Left kidney (tissue), 2 donors: ENCODE results near the gene DLG2. TPM values are rescaled to one million over a fixed set of nuclear protein-coding genes. Genes with fewer than 3 reads are reported as not detected.

ENCODE experiments used
- DNase-seq: peaks from one replicate; pipeline ENCODE4 v3.0.0-alpha.2; 2013
- polyA plus RNA-seq: library from polyadenylated mRNA; unstranded; fragments of 120-200 nt; gene quantifications from one replicate; pipeline ENCODE4 v1.2.1, GENCODE V29; 2013; ENCODE audit not compliant: insufficient read length

DLG2 gene
- polyA plus RNA-seq, 1 donor: 13.4 TPM

DNA sequence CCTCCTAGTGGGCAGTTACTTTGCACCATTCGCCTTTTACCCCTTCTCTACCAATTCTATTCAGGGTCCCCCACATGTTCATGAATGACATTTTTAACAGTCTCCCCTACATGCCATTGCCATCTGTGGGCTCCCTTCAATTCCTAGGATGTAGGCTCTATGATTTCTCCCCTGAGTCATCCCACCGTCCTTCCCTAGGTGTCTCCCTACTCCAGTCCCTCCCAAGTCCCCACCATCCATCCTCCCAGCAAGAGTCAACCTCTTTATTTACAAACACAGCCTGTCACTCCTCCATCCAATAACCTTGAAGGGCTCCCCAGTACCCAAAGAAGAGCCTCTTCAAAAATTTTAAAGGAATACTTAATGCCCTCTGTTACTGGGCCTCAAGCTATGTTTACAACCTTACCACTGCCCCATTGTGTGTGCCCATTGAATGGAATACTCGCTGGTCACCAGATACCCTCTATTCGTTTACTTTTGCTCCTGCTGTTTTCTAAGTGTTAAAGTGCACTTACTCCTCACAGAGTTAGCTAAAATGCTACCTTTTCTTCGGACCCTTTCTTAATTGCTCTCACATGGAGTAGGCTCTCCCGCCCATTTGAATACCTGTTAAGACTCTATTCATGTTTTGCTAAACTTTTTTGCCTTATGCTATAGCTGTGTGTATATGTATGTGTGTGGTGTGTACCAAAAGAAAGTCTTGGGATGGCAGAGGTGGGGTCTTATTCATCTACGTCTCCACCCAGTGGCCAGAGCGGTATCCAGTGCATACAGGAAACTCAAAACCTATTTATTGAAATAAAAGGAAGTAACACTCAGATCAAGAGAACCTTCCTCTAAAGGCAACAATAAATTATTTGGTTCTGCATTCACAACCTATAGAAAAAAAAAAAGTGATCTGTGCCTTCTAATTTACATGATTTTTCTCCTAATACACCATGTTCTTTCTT, 2105.2 kb downstream of the DLG2 start:
- no peak for DNase-seq

- DNase-seq: no peak
Measured at GRCh38 chr11:83520849-83521248, 2106.3 kb downstream of the DLG2 start.

DNA sequence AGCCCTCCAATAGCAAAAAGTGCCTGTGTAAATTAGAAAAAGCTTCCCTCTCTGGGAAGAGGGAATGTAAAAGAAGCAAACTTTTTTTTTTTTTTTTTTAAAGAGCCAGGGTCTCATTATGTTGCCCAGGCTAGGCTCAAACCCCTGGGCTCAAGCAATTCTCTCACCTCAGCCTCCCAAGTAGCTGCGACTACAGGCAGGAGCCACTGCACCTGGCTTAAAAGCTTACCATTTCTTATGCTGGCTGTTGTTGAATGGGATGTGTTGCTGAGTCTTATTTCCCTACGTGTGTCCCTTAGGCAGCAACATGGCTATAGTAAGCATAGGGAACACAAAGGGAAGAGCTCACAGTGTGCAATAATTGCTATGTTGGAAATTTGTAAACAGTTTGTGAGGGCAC, 2115.5 kb downstream of the DLG2 start:
- DNase-seq: no peak

DNA sequence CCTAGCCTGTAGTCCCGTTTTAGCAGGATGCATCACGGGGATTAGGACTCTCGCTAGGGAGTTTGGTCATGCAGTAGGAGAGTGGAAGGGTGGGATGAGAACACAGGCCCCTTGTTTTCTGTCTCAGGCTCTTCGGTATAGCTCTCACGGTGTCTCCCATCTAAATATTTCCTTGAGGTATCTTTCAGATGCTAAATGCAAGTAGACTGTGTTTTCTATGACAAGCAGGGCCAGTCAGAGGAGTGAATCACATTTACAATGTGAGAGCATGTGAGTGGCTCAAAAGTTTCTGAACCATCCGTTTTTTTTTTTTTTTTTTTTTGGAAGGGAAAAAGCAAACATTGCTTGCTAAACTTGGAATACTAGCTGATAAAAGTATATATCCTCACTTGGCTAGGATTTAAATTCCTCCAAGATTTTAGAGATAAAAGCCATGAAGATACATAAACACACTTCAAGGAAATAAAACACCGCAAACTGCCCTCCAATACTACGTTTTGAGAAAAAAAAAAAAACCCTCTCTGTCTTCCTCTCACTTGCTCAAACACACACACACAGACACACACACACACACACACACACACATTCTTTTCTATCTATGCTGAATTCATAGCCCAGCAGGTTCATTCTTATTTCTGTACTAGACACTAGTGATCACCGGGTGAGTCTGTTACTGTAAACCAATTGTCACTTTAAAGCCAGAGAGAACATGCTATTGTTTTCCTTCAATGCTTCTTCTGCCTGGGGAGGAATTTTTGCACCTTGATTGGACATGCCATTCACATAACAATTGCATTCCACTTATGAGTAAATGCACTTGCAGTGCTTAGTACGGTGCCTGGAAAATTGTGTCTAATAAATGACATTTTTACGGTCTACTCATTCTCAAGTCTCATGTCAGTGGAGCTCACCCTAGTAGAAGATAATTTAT, 2116.3 kb downstream of the DLG2 start:
- no peak for DNase-seq

DNA sequence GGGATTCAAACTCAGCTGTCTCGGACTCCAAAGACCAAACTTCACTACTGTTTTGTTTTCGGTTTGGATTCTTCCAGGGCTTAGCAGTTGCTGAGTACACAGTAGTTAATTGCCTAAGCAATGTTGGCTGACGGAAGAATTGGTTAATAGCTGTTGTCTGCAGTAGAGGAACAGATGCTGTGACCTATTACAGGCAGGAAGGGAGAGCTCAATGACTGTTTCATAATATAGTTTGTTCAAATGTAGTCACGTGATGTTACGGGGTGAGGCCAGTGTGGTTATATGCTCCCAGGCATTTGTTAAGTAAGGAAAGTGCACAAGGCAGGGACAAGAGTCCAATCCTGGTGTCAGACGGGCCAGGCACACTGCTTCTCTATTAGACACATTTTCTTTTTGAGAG, 2118.3 kb downstream of the DLG2 start:
- no peak for DNase-seq

GRCh38 chr11:83502041-83502440, 2125.1 kb downstream of the DLG2 start:
- no peak for DNase-seq

DNA sequence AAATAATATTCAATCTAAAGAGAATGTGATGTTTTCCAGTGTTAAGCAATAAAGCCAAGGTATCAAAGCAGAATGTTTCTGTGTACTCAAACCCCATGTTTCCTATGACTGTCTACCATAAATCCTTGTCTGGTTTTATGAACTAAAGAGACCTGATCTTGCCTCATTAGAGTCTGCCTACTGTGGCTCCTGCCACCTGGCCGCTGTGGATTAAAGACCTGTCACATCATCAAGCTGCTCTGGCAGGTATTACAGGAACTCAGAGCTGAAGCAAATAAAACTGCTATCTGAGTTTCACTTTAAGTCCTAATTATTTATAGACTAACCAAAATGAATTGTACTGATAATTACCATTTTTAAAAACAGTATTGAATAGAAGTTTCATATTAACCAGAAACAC, 2133.2 kb downstream of the DLG2 start:
- DNase-seq: peak; percentile 25

DNA sequence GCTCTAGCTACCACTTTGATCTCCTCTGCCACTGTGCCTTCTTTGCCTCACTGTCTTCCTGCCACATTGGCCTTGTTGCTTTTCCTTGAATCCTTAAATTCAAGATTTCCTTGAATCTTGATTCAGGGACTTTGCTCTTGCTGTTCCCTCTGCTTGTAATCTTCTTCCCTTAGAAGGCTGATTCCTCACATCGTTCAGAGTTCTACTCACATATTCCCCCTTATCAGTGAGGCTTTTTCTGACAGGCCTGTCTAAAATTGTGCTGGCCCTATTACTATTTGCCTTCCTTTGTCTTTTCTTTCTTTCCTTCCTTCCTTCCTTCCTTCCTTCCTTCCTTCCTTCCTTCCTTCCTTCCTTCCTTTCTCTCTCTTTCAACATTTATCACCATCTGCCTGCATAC, 2134.1 kb downstream of the DLG2 start:
- DNase-seq: no peak

GRCh38 chr11:83483808-83484207, 2143.3 kb downstream of the DLG2 start:
- DNase-seq: no peak

- no peak for DNase-seq
Measured at GRCh38 chr11:83480811-83481210, 2146.3 kb downstream of the DLG2 start.

DNA sequence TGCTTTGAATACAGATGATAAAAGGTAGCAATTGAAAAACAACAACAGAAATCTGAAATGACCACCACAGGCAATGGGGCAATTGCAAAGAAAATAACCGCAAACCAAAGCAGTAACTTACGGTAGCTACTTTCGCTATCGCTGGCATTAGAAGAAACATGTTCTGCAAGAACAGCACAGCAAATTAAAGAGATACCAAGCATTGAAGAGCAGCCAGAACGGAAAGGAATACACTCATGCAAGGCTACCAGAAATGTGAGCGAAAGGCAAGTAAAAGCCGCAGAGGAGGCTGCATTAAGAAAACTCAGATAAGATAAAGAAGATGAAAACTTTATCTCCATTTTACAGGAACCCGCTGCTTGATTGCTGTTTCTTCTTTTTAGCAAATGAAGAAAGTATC, 2146.9 kb downstream of the DLG2 start:
- DNase-seq: no peak

DNA sequence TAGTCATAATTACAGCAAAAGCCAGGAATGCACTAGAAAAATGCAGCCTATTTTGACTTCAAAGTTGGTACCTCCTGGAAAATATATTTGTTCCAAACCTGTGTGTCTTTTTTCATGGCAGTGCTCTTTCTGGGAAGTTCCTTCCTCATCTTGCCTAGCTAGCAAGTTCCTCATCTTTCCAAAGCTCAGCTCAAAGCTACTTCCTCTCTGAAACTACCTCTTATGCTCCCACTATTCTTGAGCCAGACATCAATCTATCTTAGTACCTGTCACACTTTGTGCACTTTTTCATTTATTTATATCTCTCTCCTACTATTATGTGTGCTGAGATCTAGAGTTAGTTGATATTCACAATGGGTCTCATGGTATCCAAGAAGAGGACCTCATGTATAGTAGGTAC, 2149.4 kb downstream of the DLG2 start:
- no peak for DNase-seq

GRCh38 chr11:83475760-83476159, 2151.4 kb downstream of the DLG2 start:
- DNase-seq: no peak

DNA sequence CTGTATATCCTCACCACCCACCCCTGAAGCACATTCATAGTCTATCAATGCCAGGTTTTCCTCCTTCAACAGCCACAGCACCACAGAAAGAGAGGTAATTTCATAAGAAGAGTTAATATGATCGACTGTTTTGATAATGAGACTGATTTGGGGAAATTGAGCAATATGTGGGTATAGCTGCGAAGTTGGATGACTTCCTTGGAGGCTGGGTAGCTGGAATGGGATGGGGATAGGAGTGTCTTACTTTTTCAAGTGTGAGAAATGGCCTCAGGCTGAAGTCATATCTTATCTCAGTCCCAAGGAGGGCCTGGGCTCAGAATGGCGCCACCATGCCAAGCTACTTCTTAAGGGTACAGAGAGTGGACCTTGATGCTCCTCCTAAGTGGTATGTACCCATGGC, 2153.4 kb downstream of the DLG2 start:
- no peak for DNase-seq

GRCh38 chr11:83472806-83473205, 2154.3 kb downstream of the DLG2 start:
- DNase-seq: no peak

GRCh38 chr11:83471831-83472727, 2155.1 kb downstream of the DLG2 start:
- DNase-seq: no peak

DNA sequence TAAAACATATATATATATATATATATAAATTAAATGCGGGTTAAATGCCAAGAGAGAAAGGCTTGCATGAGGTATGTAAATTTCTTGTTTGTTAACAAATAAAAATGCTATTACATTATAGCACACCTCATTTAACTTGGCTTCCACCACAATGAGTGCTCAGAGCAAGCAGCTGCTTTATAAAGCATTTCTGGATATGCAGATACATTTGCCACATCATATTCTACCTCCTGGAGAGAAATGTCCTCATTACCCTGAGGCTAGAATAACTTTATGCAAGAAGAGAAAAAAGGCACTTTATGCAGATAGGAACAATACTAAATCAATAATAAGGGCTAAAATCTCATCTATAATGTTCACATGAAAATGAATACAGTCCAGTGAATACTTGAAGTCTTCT, 2159.3 kb downstream of the DLG2 start:
- DNase-seq: no peak

DNA sequence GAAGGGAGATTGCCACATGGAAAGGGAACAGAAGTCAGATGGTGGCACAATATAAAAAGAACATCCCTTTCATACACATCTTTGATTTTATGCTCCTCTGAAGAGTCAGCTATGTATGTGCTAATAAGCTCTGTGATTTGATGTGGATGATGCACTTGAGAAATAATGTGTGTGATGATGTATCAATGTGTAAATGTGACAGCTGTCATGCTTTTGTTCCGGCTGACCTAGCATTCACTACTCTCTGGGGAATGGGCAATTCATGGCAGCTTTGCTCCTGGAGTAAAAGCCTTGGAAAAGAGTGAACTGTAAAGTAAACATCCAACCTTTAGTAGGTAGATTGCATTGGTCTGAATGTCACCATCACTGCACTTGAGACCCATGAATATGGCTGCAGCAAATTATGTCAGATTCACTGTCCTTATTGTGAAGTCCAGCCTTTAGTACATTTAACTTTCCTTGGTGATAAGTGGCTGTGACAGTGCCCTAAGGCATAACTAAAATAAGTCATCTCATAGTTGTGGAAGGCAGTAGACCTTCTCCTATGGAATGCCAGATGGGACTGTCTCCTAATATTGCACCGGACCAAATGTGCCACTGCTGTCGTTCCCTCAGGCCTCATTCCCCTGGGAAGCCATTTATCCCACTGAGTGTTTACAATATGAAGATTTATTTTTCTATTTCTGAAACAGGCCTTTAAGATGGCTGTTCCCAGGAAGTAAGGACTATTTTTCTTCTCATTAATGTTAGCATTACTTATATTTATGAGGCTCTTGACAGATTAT, 2162.8 kb downstream of the DLG2 start:
- DNase-seq: no peak

DNA sequence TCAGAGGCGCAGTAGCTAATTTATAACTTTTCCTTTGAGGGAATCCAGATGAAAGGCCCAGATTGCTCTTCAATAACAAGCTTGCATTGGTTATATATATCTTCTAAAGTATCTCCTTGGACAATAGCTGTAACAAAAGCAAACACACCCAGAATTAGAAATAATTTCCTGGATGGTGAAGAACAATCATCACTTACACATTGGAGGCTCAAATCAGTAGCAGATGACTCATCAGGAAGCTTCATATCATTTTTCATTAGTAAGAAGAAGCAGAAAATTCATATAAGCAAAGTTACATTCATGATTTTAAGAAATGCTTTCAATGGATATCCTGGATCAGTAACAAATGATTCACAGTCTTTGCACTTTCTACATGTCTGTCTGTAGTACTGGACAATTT, 2167.3 kb downstream of the DLG2 start:
- no peak for DNase-seq

- DNase-seq: no peak
Measured at GRCh38 chr11:83456566-83456965, 2170.6 kb downstream of the DLG2 start.

DNA sequence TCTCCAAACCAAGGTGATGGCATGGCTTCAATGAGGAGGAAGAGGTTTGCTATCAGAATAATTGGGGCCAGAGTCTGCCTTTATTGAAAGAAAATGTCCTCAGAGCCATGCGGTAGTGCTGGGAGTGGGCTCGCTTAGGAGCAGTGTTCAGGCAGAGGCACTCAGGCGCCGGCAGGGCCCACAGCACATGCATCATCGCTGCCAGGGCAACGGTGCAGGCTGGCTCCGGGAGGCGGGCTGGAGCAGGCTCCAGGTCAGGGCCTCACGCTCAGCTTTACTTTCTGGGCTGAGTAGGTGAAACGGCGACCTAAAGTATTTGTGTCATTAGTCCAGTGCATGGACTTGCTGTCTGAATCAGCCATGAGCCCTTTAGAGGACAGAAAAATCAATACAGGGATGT, 2171.1 kb downstream of the DLG2 start:
- peak; percentile 41 for DNase-seq
